ENCODE results near the gene TTC27.

DNA sequence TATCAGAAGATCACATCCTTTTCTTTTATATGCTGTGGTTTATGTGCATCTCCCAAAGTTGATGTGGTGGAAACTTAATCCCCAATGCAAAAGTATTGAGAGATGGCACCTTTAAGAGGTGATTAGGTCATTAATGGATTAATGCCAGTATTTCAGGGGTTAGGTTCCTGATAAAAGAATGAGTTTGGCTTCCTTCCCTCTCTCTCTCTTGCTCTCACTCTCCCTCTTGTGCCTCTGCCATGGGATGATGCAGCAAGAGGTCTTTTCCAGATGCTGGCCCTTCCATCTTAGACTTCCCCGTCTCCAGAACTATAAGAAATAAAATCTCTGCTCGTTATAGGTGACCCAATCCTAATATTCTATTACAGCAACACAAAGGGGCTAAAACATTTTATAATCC lies 85.0 kb downstream of the TTC27 start:
- TF ChIP-seq POLR2A (IDR thresholded peaks at IDR 0.05): no peak
- TF ChIP-seq, protein P1, sequence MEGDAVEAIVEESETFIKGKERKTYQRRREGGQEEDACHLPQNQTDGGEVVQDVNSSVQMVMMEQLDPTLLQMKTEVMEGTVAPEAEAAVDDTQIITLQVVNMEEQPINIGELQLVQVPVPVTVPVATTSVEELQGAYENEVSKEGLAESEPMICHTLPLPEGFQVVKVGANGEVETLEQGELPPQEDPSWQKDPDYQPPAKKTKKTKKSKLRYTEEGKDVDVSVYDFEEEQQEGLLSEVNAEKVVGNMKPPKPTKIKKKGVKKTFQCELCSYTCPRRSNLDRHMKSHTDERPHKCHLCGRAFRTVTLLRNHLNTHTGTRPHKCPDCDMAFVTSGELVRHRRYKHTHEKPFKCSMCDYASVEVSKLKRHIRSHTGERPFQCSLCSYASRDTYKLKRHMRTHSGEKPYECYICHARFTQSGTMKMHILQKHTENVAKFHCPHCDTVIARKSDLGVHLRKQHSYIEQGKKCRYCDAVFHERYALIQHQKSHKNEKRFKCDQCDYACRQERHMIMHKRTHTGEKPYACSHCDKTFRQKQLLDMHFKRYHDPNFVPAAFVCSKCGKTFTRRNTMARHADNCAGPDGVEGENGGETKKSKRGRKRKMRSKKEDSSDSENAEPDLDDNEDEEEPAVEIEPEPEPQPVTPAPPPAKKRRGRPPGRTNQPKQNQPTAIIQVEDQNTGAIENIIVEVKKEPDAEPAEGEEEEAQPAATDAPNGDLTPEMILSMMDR (IDR thresholded peaks at IDR 0.05): no peak
